Stimulated activated naive CD8-positive, alpha-beta T cell treated with anti-CD3 and anti-CD28 coated beads, Interleukin-15, amount 100 ng/mL, for 72 hours (primary cell): ENCODE results near the gene ATG5.

Source experiments
- ATAC-seq: fragments of 150-1000 bp; cut with Tn5 transposase; 2 replicates; pipeline ENCODE4 v1.10.0; 2021; ENCODE audit warnings: mild to moderate bottlenecking, moderate library complexity
- DNase-seq, 2 donors: peaks; one replicate each; pipeline ENCODE4 v3.0.0; 2021 to 2022
- H3K27ac Mint-ChIP-seq, 2 donors: one replicate each; pipeline ENCODE4 v1.8.0; 2022; ENCODE audit warnings: mild to moderate bottlenecking in 2 of 2, mixed read lengths in 2 of 2, moderate library complexity in 2 of 2
- H3K27me3 Mint-ChIP-seq: one replicate; pipeline ENCODE4 v1.8.0; 2022; ENCODE audit warnings: mixed read lengths
- H3K4me1 Mint-ChIP-seq: one replicate; pipeline ENCODE4 v1.8.0; 2022; ENCODE audit warnings: mild to moderate bottlenecking, mixed read lengths
- H3K4me3 Mint-ChIP-seq, 2 donors: one replicate each; pipeline ENCODE4 v1.8.0; 2022; ENCODE audit warnings: mild to moderate bottlenecking in 2 of 2, mixed read lengths in 2 of 2, moderate library complexity in 1 of 2
- H3K9me3 Mint-ChIP-seq, 2 donors: one replicate each; pipeline ENCODE4 v1.8.0; 2022; ENCODE audit warnings: mixed read lengths in 2 of 2

Gene ATG5

GRCh38 chr6:106226676-106227075 is 98.9 kb downstream of the ATG5 start:
- ATAC-seq (no peak), DNase-seq (no peak)
- Mint-ChIP-seq H3K9me3 (no peaks in the 10 kb centered on the region), H3K27me3 (no peaks in the 10 kb centered on the region), H3K4me1 (peaks cover 14% of the 10 kb centered on the region), H3K4me3 (no peak overlapping the region), H3K27ac (no peak overlapping the region)

GRCh38 chr6:106225581-106225980 is 100.0 kb downstream of the ATG5 start:
- peaks cover 14% of the 10 kb centered on the region for H3K4me1 Mint-ChIP-seq
- DNase-seq, result no peak
- no peaks in the 10 kb centered on the region for H3K9me3 Mint-ChIP-seq
- no peak overlapping the region for H3K27ac Mint-ChIP-seq
- ATAC-seq, result no peak
- H3K27me3 Mint-ChIP-seq, result no peaks in the 10 kb centered on the region
- H3K4me3 Mint-ChIP-seq, result no peak overlapping the region

DNA sequence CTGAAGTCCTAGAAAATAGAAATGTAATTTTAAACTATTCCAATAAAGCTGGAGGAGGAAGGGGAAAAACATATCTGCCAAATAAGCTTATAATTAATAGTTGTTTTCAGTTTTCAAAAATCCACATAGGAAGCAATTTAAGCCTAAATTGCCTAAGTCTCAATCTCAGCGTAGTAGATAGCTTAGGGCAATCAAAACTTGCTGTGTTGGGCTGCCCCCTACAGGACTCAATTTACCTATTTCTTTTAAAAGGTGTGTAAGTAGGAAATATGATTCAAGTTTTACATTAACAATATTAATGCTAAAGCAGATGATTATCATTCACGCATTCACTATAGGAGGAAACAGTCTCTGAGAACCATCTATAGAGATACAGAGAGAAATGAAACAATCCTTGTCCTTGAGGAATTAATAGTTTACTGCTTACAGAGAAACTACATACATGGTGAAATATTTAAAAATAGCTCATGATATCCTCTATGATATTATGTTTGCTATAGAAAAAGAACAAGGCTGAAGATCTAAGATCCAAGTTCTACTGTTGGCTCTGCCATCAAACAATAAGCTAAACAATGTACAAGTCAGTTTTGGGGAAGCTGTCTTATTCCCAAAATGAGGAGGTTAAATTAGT is 102.1 kb downstream of the ATG5 start:
- ATAC-seq (peak; percentile 86), DNase-seq (peak; percentile 56 to 68)
- H3K4me1 Mint-ChIP-seq, result peaks cover 23% of the 10 kb centered on the region
- H3K27me3 Mint-ChIP-seq, result no peaks in the 10 kb centered on the region
- no peak overlapping the region for H3K4me3 Mint-ChIP-seq
- no peak overlapping the region for H3K27ac Mint-ChIP-seq
- H3K9me3 Mint-ChIP-seq, result no peaks in the 10 kb centered on the region

GRCh38 chr6:106220485-106220884 is 105.1 kb downstream of the ATG5 start:
- no peak overlapping the region for H3K4me3 Mint-ChIP-seq
- no peak for DNase-seq
- H3K27me3 Mint-ChIP-seq, result no peaks in the 10 kb centered on the region
- no peak for ATAC-seq
- H3K4me1 Mint-ChIP-seq, result peaks cover 22% of the 10 kb centered on the region
- no peak overlapping the region for H3K27ac Mint-ChIP-seq
- H3K9me3 Mint-ChIP-seq, result no peaks in the 10 kb centered on the region

DNA sequence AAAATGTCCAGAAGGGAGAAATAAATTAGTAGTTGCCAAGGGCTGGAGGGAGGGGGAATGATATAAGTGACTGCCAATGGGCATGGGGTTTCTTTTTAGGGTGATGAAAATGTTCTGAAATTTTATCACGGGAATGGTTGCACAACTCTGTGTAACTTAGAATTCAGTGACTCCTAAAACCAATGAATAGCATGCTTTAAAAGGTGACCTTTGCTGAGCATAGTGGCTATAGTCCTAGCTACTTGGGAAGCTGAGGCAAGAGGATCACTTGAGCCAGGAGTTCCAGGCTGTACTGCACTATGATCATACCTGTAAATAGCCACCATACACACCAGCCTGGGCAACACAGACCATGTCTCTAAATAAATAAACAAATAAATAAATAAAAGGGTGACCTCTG is 109.0 kb downstream of the ATG5 start:
- Mint-ChIP-seq H3K4me3 (no peak overlapping the region), H3K4me1 (peaks cover 28% of the 10 kb centered on the region), H3K27ac (no peak overlapping the region), H3K27me3 (no peaks in the 10 kb centered on the region), H3K9me3 (no peaks in the 10 kb centered on the region)
- DNase-seq, result no peak
- no peak for ATAC-seq

DNA sequence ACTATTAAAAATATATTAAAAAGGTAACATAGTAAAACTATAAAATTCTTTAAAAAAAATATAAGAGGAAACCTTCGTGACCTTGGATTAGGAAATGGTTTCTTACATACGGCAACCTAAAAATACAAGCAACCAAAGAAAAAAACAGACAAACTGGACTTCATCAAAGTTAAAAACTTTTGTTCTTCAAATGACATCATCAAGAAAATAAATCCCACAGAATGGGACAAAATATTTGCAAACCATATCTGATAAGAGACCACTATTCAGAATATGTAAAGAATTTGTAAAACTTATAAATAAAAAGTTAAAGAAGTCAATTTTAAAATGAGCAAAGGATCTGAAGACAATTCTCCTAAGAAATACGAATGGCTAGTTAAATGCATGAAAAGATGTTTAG is 110.0 kb downstream of the ATG5 start:
- H3K9me3 Mint-ChIP-seq, result no peaks in the 10 kb centered on the region
- ATAC-seq (no peak), DNase-seq (no peak)
- H3K27ac Mint-ChIP-seq, result no peak overlapping the region
- no peak overlapping the region for H3K4me3 Mint-ChIP-seq
- peaks cover 34% of the 10 kb centered on the region for H3K4me1 Mint-ChIP-seq
- no peaks in the 10 kb centered on the region for H3K27me3 Mint-ChIP-seq

GRCh38 chr6:106214531-106214930 is 111.0 kb downstream of the ATG5 start:
- no peak for DNase-seq
- no peak overlapping the region for H3K27ac Mint-ChIP-seq

GRCh38 chr6:106213660-106214289 is 111.8 kb downstream of the ATG5 start:
- Mint-ChIP-seq H3K9me3 (no peaks in the 10 kb centered on the region), H3K27ac (no peak overlapping the region), H3K4me1 (peaks cover 25% of the 10 kb centered on the region), H3K27me3 (no peaks in the 10 kb centered on the region), H3K4me3 (no peak overlapping the region)
- ATAC-seq, result no peak
- DNase-seq, result no peak

More at GRCh38 chr6:106214531-106214930, 111.0 kb downstream of the ATG5 start:
- ATAC-seq, result no peak
- Mint-ChIP-seq H3K27me3 (no peaks in the 10 kb centered on the region), H3K4me1 (peaks cover 26% of the 10 kb centered on the region), H3K9me3 (no peaks in the 10 kb centered on the region), H3K4me3 (no peak overlapping the region)

- Mint-ChIP-seq H3K9me3 (no peaks in the 10 kb centered on the region), H3K4me1 (peaks cover 28% of the 10 kb centered on the region), H3K27me3 (no peaks in the 10 kb centered on the region), H3K27ac (no peak overlapping the region), H3K4me3 (no peak overlapping the region)
- DNase-seq, result no peak
- ATAC-seq, result no peak
Observed at GRCh38 chr6:106212576-106212975, 113.0 kb downstream of the ATG5 start.

- no peaks in the 10 kb centered on the region for H3K27me3 Mint-ChIP-seq
- peaks cover 38% of the 10 kb centered on the region for H3K4me1 Mint-ChIP-seq
- peak overlapping the region in 1 of 2 donors; percentile 2 for H3K4me3 Mint-ChIP-seq
- ATAC-seq, result peak; percentile 83
- peak overlapping the region; percentile 4 to 86 for H3K27ac Mint-ChIP-seq
- DNase-seq, result no peak
- peaks cover 8 to 15% of the 10 kb centered on the region in 2 donors for H3K9me3 Mint-ChIP-seq
Observed at GRCh38 chr6:106206905-106207304, 118.7 kb downstream of the ATG5 start.

DNA sequence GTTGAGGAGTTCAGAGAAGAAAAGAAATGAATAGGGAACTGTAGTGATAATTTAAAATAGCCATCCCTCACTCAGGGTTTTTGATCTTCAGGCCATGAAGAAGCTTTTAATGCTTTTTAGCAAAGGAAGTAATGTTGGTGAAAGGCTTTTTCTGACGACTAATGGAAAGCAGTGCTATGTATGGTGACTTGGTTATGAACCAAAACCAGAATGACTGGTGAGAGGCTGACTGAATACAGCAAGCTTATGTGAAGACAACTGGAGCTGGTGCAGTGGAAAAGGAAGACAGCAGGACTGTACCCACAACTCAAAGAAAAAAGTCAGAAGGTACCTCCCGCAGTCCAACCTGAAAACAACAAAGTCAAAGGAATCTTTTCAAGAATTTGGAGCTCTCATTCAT is 120.6 kb downstream of the ATG5 start:
- Mint-ChIP-seq H3K27ac (no peak overlapping the region), H3K27me3 (no peaks in the 10 kb centered on the region), H3K4me1 (peaks cover 36% of the 10 kb centered on the region), H3K4me3 (no peak overlapping the region), H3K9me3 (peaks cover 8 to 15% of the 10 kb centered on the region in 2 donors)
- ATAC-seq, result peak; percentile 68
- DNase-seq, result no peak

- Mint-ChIP-seq H3K4me3 (no peak overlapping the region), H3K9me3 (peaks cover 6 to 14% of the 10 kb centered on the region in 2 donors), H3K27ac (no peak overlapping the region), H3K4me1 (peaks cover 49% of the 10 kb centered on the region), H3K27me3 (no peaks in the 10 kb centered on the region)
- ATAC-seq (no peak), DNase-seq (no peak)
Observed at GRCh38 chr6:106199998-106200397, 125.6 kb downstream of the ATG5 start.

DNA sequence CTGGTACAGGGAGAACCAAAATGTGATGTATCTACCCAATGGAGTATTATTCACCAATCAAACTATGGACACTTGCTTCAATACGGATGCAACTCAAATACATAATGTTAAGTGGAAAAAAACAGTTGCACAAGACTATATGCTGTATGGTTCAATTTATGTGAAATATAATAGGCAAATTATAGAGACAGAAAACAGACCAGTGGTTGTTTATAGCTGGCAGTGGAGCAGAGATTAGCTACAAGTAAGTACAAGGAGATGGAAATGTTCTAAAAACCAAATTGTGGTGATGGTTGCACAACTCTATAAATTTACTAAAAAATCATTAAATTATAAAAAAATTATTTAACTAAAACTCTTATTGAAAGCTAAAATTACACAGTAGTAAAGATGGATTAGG is 126.2 kb downstream of the ATG5 start:
- Mint-ChIP-seq H3K4me3 (no peak overlapping the region), H3K4me1 (peaks cover 49% of the 10 kb centered on the region), H3K9me3 (peaks cover 0 to 8% of the 10 kb centered on the region in 2 donors), H3K27me3 (no peaks in the 10 kb centered on the region), H3K27ac (no peak overlapping the region)
- no peak for DNase-seq
- ATAC-seq, result no peak

GRCh38 chr6:106197441-106197840 is 128.1 kb downstream of the ATG5 start:
- ATAC-seq, result peak; percentile 18
- no peaks in the 10 kb centered on the region for H3K27me3 Mint-ChIP-seq
- peaks cover 0 to under 1% of the 10 kb centered on the region in 2 donors for H3K9me3 Mint-ChIP-seq
- peaks cover 54% of the 10 kb centered on the region for H3K4me1 Mint-ChIP-seq
- H3K27ac Mint-ChIP-seq, result peak overlapping the region in 1 of 2 donors; percentile 79
- DNase-seq, result no peak
- H3K4me3 Mint-ChIP-seq, result peak overlapping the region in 1 of 2 donors; percentile 53

GRCh38 chr6:106194949-106195921 is 130.3 kb downstream of the ATG5 start:
- H3K4me1 Mint-ChIP-seq, result peaks cover 60% of the 10 kb centered on the region
- peak; percentile 88 for ATAC-seq
- H3K4me3 Mint-ChIP-seq, result peak overlapping the region; percentile 20 to 82
- H3K9me3 Mint-ChIP-seq, result no peaks in the 10 kb centered on the region
- peak overlapping the region; percentile 98 to 99 for H3K27ac Mint-ChIP-seq
- no peaks in the 10 kb centered on the region for H3K27me3 Mint-ChIP-seq
- DNase-seq, result no peak

DNA sequence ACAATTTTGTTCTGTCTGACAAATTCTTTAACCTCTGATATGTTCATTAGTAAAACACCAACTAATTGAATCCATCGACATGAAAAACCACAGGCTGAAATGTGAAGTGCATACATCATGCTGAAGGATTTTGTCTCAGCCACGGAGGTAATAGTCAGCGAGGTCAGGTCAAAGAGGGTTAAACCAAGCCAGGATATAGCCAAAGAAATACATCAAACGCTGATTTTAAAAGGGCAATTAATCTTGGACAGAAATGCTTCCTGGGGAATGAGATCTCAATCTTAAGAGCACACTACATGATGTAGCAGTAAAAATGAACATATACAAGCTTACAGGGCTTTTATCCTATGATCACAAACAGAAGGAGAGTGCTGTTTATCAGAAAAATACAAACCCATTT is 132.7 kb downstream of the ATG5 start:
- ATAC-seq, result no peak
- no peaks in the 10 kb centered on the region for H3K9me3 Mint-ChIP-seq
- peak overlapping the region in 1 of 2 donors; percentile 4 for H3K4me3 Mint-ChIP-seq

More for the DNA sequence above, 132.7 kb downstream of the ATG5 start:
- no peak for DNase-seq
- H3K27ac Mint-ChIP-seq, result no peak overlapping the region
- H3K4me1 Mint-ChIP-seq, result peaks cover 67% of the 10 kb centered on the region
- H3K27me3 Mint-ChIP-seq, result no peaks in the 10 kb centered on the region
